ENCODE results near the gene PRPS1. TPM values are rescaled to one million over a fixed set of nuclear protein-coding genes. Genes with fewer than 3 reads are reported as not detected.

Gene PRPS1
- total RNA-seq, 2 experiments from 2014 or later = 57.1 to 80.0 TPM

- H3K36me3 ChIP-seq (ENCODE audit: insufficient read depth, low read length) = no peaks in the 10 kb centered on the region; the same call in 1 of the 2 replicates
- DNase-seq (ENCODE audit: low spot score) = no peak
- BruUV-seq (replicated peaks) = no TSS peak
- H3K4me2 ChIP-seq (ENCODE audit: low read length) = no peak overlapping the region
- H3K27ac ChIP-seq (ENCODE audit: low read depth, low read length, poor library complexity, severe bottlenecking) = no peak overlapping the region
- H4K20me1 ChIP-seq (ENCODE audit: insufficient read depth, low read length) = no peaks in the 10 kb centered on the region
- H3K79me2 ChIP-seq (ENCODE audit: insufficient read depth, low read depth, low read length) = no peaks in the 10 kb centered on the region
- H3K9me2 ChIP-seq (ENCODE audit: insufficient read depth, low read length) = no peaks in the 10 kb centered on the region
- ChIA-PET CTCF (ENCODE audit: unreplicated experiment) (no interaction called here), POLR2A (interaction anchor here (0.6 to 1.0 kb wide), 2 partner anchors 14 to 602 kb away, joined by 4 to 5 read pairs; no protein-coding TSS in a partner anchor)
- H3K4me3 ChIP-seq (ENCODE audit: low read depth, low read length, poor library complexity, severe bottlenecking) = no peak overlapping the region
- intact Hi-C loops (cut with micrococcal nuclease; ENCODE audit: unreplicated experiment) = no loop called here
- no peaks in the 10 kb centered on the region for H3K4me1 ChIP-seq (ENCODE audit: insufficient read depth, low read length, poor library complexity, severe bottlenecking)
- no peak overlapping the region for H2AFZ ChIP-seq (ENCODE audit: low read length)
- H3K9me3 ChIP-seq (ENCODE audit: low read length) = no peaks in the 10 kb centered on the region
- TF ChIP-seq CTCF (conservative IDR thresholded peaks at IDR 0.05; ENCODE audit: low read length) (no peak), EZH2phosphoT487 (IDR thresholded peaks at IDR 0.05; ENCODE audit: borderline replicate concordance, low read depth, low read length) (no peak)
Observed at GRCh38 chrX:107597264-107597663, 31.0 kb upstream of the PRPS1 start.

- no peaks in the 10 kb centered on the region for H4K20me1 ChIP-seq (ENCODE audit: insufficient read depth, low read length)
- H2AFZ ChIP-seq (ENCODE audit: low read length) = no peak overlapping the region
- H3K79me2 ChIP-seq (ENCODE audit: insufficient read depth, low read depth, low read length) = no peaks in the 10 kb centered on the region
- no peaks in the 10 kb centered on the region for H3K9me2 ChIP-seq (ENCODE audit: insufficient read depth, low read length)
- ChIA-PET CTCF (ENCODE audit: unreplicated experiment) (no interaction called here), POLR2A (interaction anchor here (0.5 to 1.0 kb wide), 3 partner anchors 13 to 602 kb away, joined by 4 to 7 read pairs (median 5); no protein-coding TSS in a partner anchor)
- no TSS peak for BruUV-seq (replicated peaks)
- no peak for DNase-seq (ENCODE audit: low spot score)
- no peak overlapping the region for H3K4me2 ChIP-seq (ENCODE audit: low read length)
- no peaks in the 10 kb centered on the region for H3K9me3 ChIP-seq (ENCODE audit: low read length)
- no peak overlapping the region for H3K4me3 ChIP-seq (ENCODE audit: low read depth, low read length, poor library complexity, severe bottlenecking)
- H3K27ac ChIP-seq (ENCODE audit: low read depth, low read length, poor library complexity, severe bottlenecking) = no peak overlapping the region
- H3K4me1 ChIP-seq (ENCODE audit: insufficient read depth, low read length, poor library complexity, severe bottlenecking) = no peaks in the 10 kb centered on the region
- no peaks in the 10 kb centered on the region; the same call in 1 of the 2 replicates for H3K36me3 ChIP-seq (ENCODE audit: insufficient read depth, low read length)
- intact Hi-C loops (cut with micrococcal nuclease; ENCODE audit: unreplicated experiment) = no loop called here
- TF ChIP-seq CTCF (conservative IDR thresholded peaks at IDR 0.05; ENCODE audit: low read length) = no peak
- no peak for TF ChIP-seq EZH2phosphoT487 (IDR thresholded peaks at IDR 0.05; ENCODE audit: borderline replicate concordance, low read depth, low read length)
Observed at GRCh38 chrX:107597791-107598190, 30.5 kb upstream of the PRPS1 start.

GRCh38 chrX:107599450-107599861 lies 28.9 kb upstream of the PRPS1 start:
- Histone ChIP-seq H3K36me3 (ENCODE audit: insufficient read depth, low read length) (no peaks in the 10 kb centered on the region), H4K20me1 (ENCODE audit: insufficient read depth, low read length) (no peaks in the 10 kb centered on the region), H3K4me2 (ENCODE audit: low read length) (no peak overlapping the region), H3K9me3 (ENCODE audit: low read length) (no peaks in the 10 kb centered on the region), H3K9me2 (ENCODE audit: insufficient read depth, low read length) (no peaks in the 10 kb centered on the region), H3K79me2 (ENCODE audit: insufficient read depth, low read depth, low read length) (no peaks in the 10 kb centered on the region), H3K4me3 (ENCODE audit: low read depth, low read length, poor library complexity, severe bottlenecking) (no peak overlapping the region), H3K27ac (ENCODE audit: low read depth, low read length, poor library complexity, severe bottlenecking) (no peak overlapping the region), H2AFZ (ENCODE audit: low read length) (no peak overlapping the region), H3K4me1 (ENCODE audit: insufficient read depth, low read length, poor library complexity, severe bottlenecking) (no peaks in the 10 kb centered on the region)
- BruUV-seq (replicated peaks) = no TSS peak
- ChIA-PET POLR2A (no interaction called here), CTCF (ENCODE audit: unreplicated experiment) (no interaction called here)
- intact Hi-C loops (cut with micrococcal nuclease; ENCODE audit: unreplicated experiment) = no loop called here
- no peak for DNase-seq (ENCODE audit: low spot score)
- no peak for TF ChIP-seq EZH2phosphoT487 (IDR thresholded peaks at IDR 0.05; ENCODE audit: borderline replicate concordance, low read depth, low read length)
- no peak for TF ChIP-seq CTCF (conservative IDR thresholded peaks at IDR 0.05; ENCODE audit: low read length)
